GM12878 (cell line): ENCODE data around the gene TMEM9B. TPM values are rescaled to one million over a fixed set of nuclear protein-coding genes. Genes with fewer than 3 reads are reported as not detected.

Experiments used
- BACH1 ChIP-seq: fragments of 450-650 bp; IDR thresholded peaks from 2 replicates; pipeline ENCODE4 v1.6.1; 2017; ENCODE audit warnings: mild to moderate bottlenecking, borderline replicate concordance
- BRCA1 ChIP-seq: IDR thresholded peaks from 2 replicates; pipeline ENCODE4 v1.6.1; 2011; ENCODE audit warnings: low read depth, low read length, improper control_type of control experiment
- CREM ChIP-seq: IDR thresholded peaks from 2 replicates; pipeline ENCODE4 v1.6.1; 2014; ENCODE audit warnings: antibody characterized with exemption, low read depth
- CUX1 ChIP-seq: IDR thresholded peaks from 2 replicates; pipeline ENCODE4 v1.6.1; 2012; ENCODE audit warnings: improper control_type of control experiment, low read depth, low read length; ENCODE audit not compliant: insufficient replicate concordance
- EZH2 ChIP-seq: IDR thresholded peaks from 2 replicates; pipeline ENCODE4 v1.6.1; 2012; ENCODE audit warnings: low read depth, mild to moderate bottlenecking, control low read depth, inconsistent platforms, low read length, borderline replicate concordance; ENCODE audit not compliant: control insufficient read depth
- FOS ChIP-seq: IDR thresholded peaks from 3 replicates; pipeline ENCODE4 v1.6.1; 2011; ENCODE audit warnings: borderline replicate concordance; ENCODE audit not compliant: insufficient read length; ENCODE audit errors: extremely low read depth
- IKZF2 ChIP-seq, 2 experiments: fragments of 450-650 bp; IDR thresholded peaks; 2 replicates each; pipeline ENCODE4 v1.6.1; 2017; ENCODE audit warnings: mild to moderate bottlenecking in 2 of 2, moderate library complexity in 2 of 2
- JUNB ChIP-seq: IDR thresholded peaks from 2 replicates; pipeline ENCODE4 v1.6.1; 2016; ENCODE audit warnings: antibody characterized with exemption, mild to moderate bottlenecking
- SREBF2 ChIP-seq: IDR thresholded peaks from 2 replicates; pipeline ENCODE4 v1.6.1; 2012; ENCODE audit warnings: mild to moderate bottlenecking, low read length
- SRF ChIP-seq, 2 experiments: IDR thresholded peaks; 2 replicates each; pipeline ENCODE4 v1.6.1; 2011; ENCODE audit warnings: low read depth in 2 of 2, low read length in 2 of 2, mild to moderate bottlenecking in 1 of 2, moderate library complexity in 1 of 2
- polyA plus RNA-seq, 11 experiments: library from polyadenylated mRNA; depleted of rRNA in 4 of 11; unstranded in 6 of 11; stranded (reverse) in 5 of 11; fragments of >200 nt; fragmentation: Nextera tagmentation in 4 of 11; fragmentation: Illumina TruSeq in 1 of 11; extraction: Ambion mirVana in 4 of 11; extraction: Trizol in 1 of 11; gene quantifications; 1 replicate in 1 of 11; 2 replicates in 10 of 11; pipeline versions ENCODE4 v1.2.1 to v1.2.3, GENCODE V29; 2011 to 2016; ENCODE audit warnings: inconsistent platforms in 2 of 11, missing spikeins in 2 of 11, low read depth in 1 of 11
- total RNA-seq, 4 experiments: library from RNA; depleted of rRNA in 3 of 4; stranded (reverse); fragments of >200 nt in 3 of 4; fragmentation: Illumina TruSeq in 1 of 4; extraction: Trizol in 1 of 4; gene quantifications; 2 replicates each; pipeline versions ENCODE4 v1.2.1 to v1.2.3, GENCODE V29; 2013 to 2021

TMEM9B gene
- total and polyA plus RNA-seq, 10 of the 15 experiments (the other 5 are each of a cell fraction or from before 2014, with no cell fraction given), result 11.5 to 54.0 (median 30.0) TPM

GRCh38 chr11:8905528-8906165, 58.6 kb downstream of the TMEM9B start (continued):
- no peak for TF ChIP-seq CUX1
- no peak for TF ChIP-seq IKZF2 (IDR thresholded peaks at IDR 0.05)
- no peak for TF ChIP-seq JUNB
- TF ChIP-seq SREBF2, result no peak
- TF ChIP-seq EZH2, result no peak
- no peak for TF ChIP-seq FOS
- TF ChIP-seq CREM, result no peak
- TF ChIP-seq BRCA1, result no peak
- no peak for TF ChIP-seq BACH1
- TF ChIP-seq SRF (IDR thresholded peaks at IDR 0.05; ENCODE audit: low read depth in 2 of 2, low read length in 2 of 2), result no peak
